NOMO-1 (cell line): ENCODE data around the gene GRHL1.

Experiments
- DNase-seq, 2 experiments: peaks; one replicate each; lab custom pipeline; 2025; ENCODE audit not compliant: unreplicated experiment in 2 of 2; lab: John Stamatoyannopoulos, UW

The GRHL1 gene

GRCh38 chr2:9971105-9971818 lies 19.8 kb downstream of the GRHL1 start:
- no peak for DNase-seq

GRCh38 chr2:9971890-9972289 lies 20.4 kb downstream of the GRHL1 start:
- no peak for DNase-seq

GRCh38 chr2:9972621-9973479 lies 21.4 kb downstream of the GRHL1 start:
- no peak for DNase-seq

GRCh38 chr2:9973690-9974089 lies 22.2 kb downstream of the GRHL1 start:
- DNase-seq, result no peak

- DNase-seq, result no peak
Observed at GRCh38 chr2:9974343-9974742, 22.9 kb downstream of the GRHL1 start.

- DNase-seq, result no peak
Observed at GRCh38 chr2:9975328-9975727, 23.8 kb downstream of the GRHL1 start.

GRCh38 chr2:9975805-9976447 lies 24.4 kb downstream of the GRHL1 start:
- no peak for DNase-seq

- DNase-seq, result no peak
Observed at GRCh38 chr2:9979977-9980376, 28.5 kb downstream of the GRHL1 start.

GRCh38 chr2:9980520-9980919 lies 29.0 kb downstream of the GRHL1 start:
- no peak for DNase-seq

GRCh38 chr2:9981655-9982054 lies 30.2 kb downstream of the GRHL1 start:
- DNase-seq, result no peak

- no peak for DNase-seq
Observed at GRCh38 chr2:9982248-9982647, 30.8 kb downstream of the GRHL1 start.

GRCh38 chr2:9982891-9983290 lies 31.4 kb downstream of the GRHL1 start:
- no peak for DNase-seq

- DNase-seq, result no peak
Observed at GRCh38 chr2:9983401-9984216, 32.1 kb downstream of the GRHL1 start.

GRCh38 chr2:9984217-9984739 lies 32.8 kb downstream of the GRHL1 start:
- DNase-seq, result peak; percentile 38 to 62

GRCh38 chr2:9984871-9985480 lies 33.5 kb downstream of the GRHL1 start:
- DNase-seq, result no peak

- DNase-seq, result no peak
Observed at GRCh38 chr2:9985531-9986328, 34.2 kb downstream of the GRHL1 start.

GRCh38 chr2:9988320-9988719 lies 36.8 kb downstream of the GRHL1 start:
- no peak for DNase-seq

GRCh38 chr2:9990736-9991135 lies 39.2 kb downstream of the GRHL1 start:
- no peak for DNase-seq

- no peak for DNase-seq
Observed at GRCh38 chr2:9991221-9991620, 39.7 kb downstream of the GRHL1 start.
